K562 (cell line): ENCODE measurements around the gene KLK1.

Experiments
- HBP1 ChIP-seq: fragments of 450-650 bp; formaldehyde crosslinking; IDR thresholded peaks from 2 replicates; pipeline ENCODE4 v1.4.0; 2022; ENCODE audit warnings: missing genetic modification characterization
- HNRNPUL1 ChIP-seq: fragments of 200-400 bp; formaldehyde crosslinking; IDR thresholded peaks from 2 replicates; pipeline ENCODE4 v1.6.1; 2017; ENCODE audit warnings: low read length
- JUN ChIP-seq, 2 experiments: sonication (generic) in 1 of 2; formaldehyde crosslinking in 1 of 2; IDR thresholded peaks; 2 replicates each; pipeline versions ENCODE4 v1.6.1 to v1.8.0; 2012 to 2022; ENCODE audit warnings: borderline replicate concordance in 2 of 2, mild to moderate bottlenecking in 2 of 2, improper control_type of control experiment in 1 of 2, low read depth in 1 of 2, low read length in 1 of 2, missing genetic modification reagents in 1 of 2
- PTBP1 ChIP-seq: fragments of 200-400 bp; formaldehyde crosslinking; IDR thresholded peaks from 2 replicates; pipeline ENCODE4 v1.6.1; 2017; ENCODE audit warnings: low read depth, low read length
- SMAD1 ChIP-seq: fragments of 150-350 bp; IDR thresholded peaks from 2 replicates; pipeline ENCODE4 v1.6.1; 2014; ENCODE audit warnings: low read length, low read depth; ENCODE audit not compliant: partially characterized antibody
- TEAD1 ChIP-seq, 2 experiments: fragments of 450-650 bp in 1 of 2; sonication (generic) in 1 of 2; formaldehyde crosslinking; IDR thresholded peaks; 2 replicates each; pipeline versions ENCODE4 v1.4.0 to v1.8.0; 2020 to 2022; ENCODE audit warnings: mild to moderate bottlenecking in 2 of 2, missing genetic modification reagents in 1 of 2
- ZFP36 ChIP-seq: fragments of 150-350 bp; IDR thresholded peaks from 2 replicates; pipeline ENCODE4 v1.6.1; 2018; ENCODE audit warnings: low read length, low read depth; ENCODE audit not compliant: partially characterized antibody
- TF ChIP-seq, protein P1 (sequence below), 2 experiments: fragments of 450-650 bp in 1 of 2; sonication (generic) in 1 of 2; formaldehyde crosslinking; conservative IDR thresholded peaks; 2 replicates each; pipeline versions ENCODE4 v1.4.0 to v1.8.1; 2020 to 2022; ENCODE audit warnings: mild to moderate bottlenecking in 1 of 2, missing genetic modification reagents in 1 of 2
- TF ChIP-seq, protein P2 (sequence below), 3 experiments: IDR thresholded peaks in 2 of 3; conservative IDR thresholded peaks in 1 of 3; 2 replicates each; pipeline ENCODE4 v1.5.1; 2011 to 2012; ENCODE audit warnings: low read length in 3 of 3, mild to moderate bottlenecking in 3 of 3, control low read depth in 2 of 3, improper control_type of control experiment in 1 of 3, inconsistent platforms in 1 of 3, low read depth in 1 of 3, mixed read lengths in 1 of 3, moderate library complexity in 1 of 3; ENCODE audit not compliant: insufficient read depth in 2 of 3
- TF ChIP-seq, protein P3 (sequence below): fragments of 450-650 bp; IDR thresholded peaks from 2 replicates; pipeline ENCODE4 v1.6.1; 2018; ENCODE audit not compliant: partially characterized antibody

DNA sequence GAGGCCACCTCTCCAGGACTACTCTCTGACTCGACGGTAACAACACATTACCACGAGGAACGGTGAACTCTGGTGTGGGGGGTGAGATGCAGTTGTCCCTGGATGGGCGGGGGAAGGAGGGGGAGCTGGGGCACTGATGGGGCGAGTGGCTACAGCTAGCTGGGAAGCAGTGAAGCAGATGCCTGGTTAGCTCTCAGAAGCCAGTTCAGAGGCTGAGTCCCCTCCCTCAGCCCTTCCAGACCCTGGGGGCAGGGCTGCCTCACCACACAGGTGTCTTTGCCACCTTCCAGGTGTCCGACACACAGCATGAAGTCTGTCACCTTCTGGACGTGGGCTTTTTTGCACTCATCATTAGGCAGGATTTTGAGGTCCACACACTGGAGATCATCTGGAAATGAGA is 4.0 kb downstream of the KLK1 start:
- TF ChIP-seq, protein P1, sequence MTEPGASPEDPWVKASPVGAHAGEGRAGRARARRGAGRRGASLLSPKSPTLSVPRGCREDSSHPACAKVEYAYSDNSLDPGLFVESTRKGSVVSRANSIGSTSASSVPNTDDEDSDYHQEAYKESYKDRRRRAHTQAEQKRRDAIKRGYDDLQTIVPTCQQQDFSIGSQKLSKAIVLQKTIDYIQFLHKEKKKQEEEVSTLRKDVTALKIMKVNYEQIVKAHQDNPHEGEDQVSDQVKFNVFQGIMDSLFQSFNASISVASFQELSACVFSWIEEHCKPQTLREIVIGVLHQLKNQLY (CRISPR knock-in tag; conservative IDR thresholded peaks at IDR 0.05), result no peak
- no peak for TF ChIP-seq PTBP1
- TF ChIP-seq, protein P2, sequence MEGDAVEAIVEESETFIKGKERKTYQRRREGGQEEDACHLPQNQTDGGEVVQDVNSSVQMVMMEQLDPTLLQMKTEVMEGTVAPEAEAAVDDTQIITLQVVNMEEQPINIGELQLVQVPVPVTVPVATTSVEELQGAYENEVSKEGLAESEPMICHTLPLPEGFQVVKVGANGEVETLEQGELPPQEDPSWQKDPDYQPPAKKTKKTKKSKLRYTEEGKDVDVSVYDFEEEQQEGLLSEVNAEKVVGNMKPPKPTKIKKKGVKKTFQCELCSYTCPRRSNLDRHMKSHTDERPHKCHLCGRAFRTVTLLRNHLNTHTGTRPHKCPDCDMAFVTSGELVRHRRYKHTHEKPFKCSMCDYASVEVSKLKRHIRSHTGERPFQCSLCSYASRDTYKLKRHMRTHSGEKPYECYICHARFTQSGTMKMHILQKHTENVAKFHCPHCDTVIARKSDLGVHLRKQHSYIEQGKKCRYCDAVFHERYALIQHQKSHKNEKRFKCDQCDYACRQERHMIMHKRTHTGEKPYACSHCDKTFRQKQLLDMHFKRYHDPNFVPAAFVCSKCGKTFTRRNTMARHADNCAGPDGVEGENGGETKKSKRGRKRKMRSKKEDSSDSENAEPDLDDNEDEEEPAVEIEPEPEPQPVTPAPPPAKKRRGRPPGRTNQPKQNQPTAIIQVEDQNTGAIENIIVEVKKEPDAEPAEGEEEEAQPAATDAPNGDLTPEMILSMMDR (IDR thresholded peaks at IDR 0.05 in 2 of 3, conservative IDR thresholded peaks at IDR 0.05 in 1 of 3; ENCODE audit: insufficient read depth in 2 of 3, low read depth in 1 of 3, low read length in 3 of 3), result no peak
- TF ChIP-seq SMAD1, result no peak
- no peak for TF ChIP-seq JUN (IDR thresholded peaks at IDR 0.05; ENCODE audit: borderline replicate concordance, low read depth, low read length)
- TF ChIP-seq JUN (CRISPR knock-in tag; IDR thresholded peaks at IDR 0.05; ENCODE audit: borderline replicate concordance), result no peak
- TF ChIP-seq HBP1 (CRISPR knock-in tag), result no peak
- TF ChIP-seq, protein P3, sequence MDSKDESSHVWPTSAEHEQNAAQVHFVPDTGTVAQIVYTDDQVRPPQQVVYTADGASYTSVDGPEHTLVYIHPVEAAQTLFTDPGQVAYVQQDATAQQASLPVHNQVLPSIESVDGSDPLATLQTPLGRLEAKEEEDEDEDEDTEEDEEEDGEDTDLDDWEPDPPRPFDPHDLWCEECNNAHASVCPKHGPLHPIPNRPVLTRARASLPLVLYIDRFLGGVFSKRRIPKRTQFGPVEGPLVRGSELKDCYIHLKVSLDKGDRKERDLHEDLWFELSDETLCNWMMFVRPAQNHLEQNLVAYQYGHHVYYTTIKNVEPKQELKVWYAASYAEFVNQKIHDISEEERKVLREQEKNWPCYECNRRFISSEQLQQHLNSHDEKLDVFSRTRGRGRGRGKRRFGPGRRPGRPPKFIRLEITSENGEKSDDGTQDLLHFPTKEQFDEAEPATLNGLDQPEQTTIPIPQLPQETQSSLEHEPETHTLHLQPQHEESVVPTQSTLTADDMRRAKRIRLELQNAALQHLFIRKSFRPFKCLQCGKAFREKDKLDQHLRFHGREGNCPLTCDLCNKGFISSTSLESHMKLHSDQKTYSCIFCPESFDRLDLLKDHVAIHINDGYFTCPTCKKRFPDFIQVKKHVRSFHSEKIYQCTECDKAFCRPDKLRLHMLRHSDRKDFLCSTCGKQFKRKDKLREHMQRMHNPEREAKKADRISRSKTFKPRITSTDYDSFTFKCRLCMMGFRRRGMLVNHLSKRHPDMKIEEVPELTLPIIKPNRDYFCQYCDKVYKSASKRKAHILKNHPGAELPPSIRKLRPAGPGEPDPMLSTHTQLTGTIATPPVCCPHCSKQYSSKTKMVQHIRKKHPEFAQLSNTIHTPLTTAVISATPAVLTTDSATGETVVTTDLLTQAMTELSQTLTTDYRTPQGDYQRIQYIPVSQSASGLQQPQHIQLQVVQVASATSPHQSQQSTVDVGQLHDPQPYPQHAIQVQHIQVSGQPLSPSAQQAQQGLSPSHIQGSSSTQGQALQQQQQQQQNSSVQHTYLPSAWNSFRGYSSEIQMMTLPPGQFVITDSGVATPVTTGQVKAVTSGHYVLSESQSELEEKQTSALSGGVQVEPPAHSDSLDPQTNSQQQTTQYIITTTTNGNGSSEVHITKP, result no peak
- no peak for TF ChIP-seq ZFP36
- no peak for TF ChIP-seq TEAD1 (CRISPR knock-in tag; IDR thresholded peaks at IDR 0.05)
- no peak for TF ChIP-seq HNRNPUL1
